H1 (cell line): ENCODE data around the gene JMJD8. TPM values are rescaled to one million over a fixed set of nuclear protein-coding genes. Genes with fewer than 3 reads are reported as not detected.

Experiments used
- CTCF ChIA-PET: fragments of 300-600 bp; sonication (Branson Sonifier 250); formaldehyde crosslinking; loops from one replicate; lab custom pipeline; 2021; ENCODE audit not compliant: partially characterized antibody; lab: Charles Lee
- POLR2A ChIA-PET: fragments of 300-600 bp; sonication (Branson Sonifier 250); formaldehyde crosslinking; loops from one replicate; lab custom pipeline; 2021; ENCODE audit warnings: inconsistent platforms; ENCODE audit not compliant: partially characterized antibody; lab: Charles Lee
- DNase-seq, 2 experiments: peaks; one replicate each; pipeline versions ENCODE4 v3.0.0 to v3.0.0-alpha.2; 2010 to 2022; ENCODE audit warnings: low spot score in 2 of 2, low read depth in 1 of 2, mixed read lengths in 1 of 2
- FAIRE-seq: peaks from 2 replicates; lab custom pipeline; 2011; peaks lifted over from hg19 to GRCh38; lab: Jason Lieb, UNC
- H2AFZ ChIP-seq: 2 replicates; pipeline ENCODE4 v1.8.1; 2012; ENCODE audit warnings: low read length, inconsistent platforms
- H2AK5ac ChIP-seq: 2 replicates; pipeline ENCODE4 v1.6.1; 2013; ENCODE audit warnings: low read depth, low read length
- H2BK120ac ChIP-seq: replicated peaks from 2 replicates; pipeline ENCODE3; 2013; ENCODE audit warnings: low read depth, low read length, inconsistent platforms
- H2BK12ac ChIP-seq: 2 replicates; pipeline ENCODE4 v1.6.1; 2013; ENCODE audit warnings: low read depth, low read length
- H2BK15ac ChIP-seq: 2 replicates; pipeline ENCODE4 v1.6.1; 2013; ENCODE audit warnings: low read length
- H2BK20ac ChIP-seq: 2 replicates; pipeline ENCODE4 v1.6.1; 2013; ENCODE audit warnings: low read length
- H2BK5ac ChIP-seq: 2 replicates; pipeline ENCODE4 v1.6.1; 2013; ENCODE audit warnings: low read depth, low read length
- H3K14ac ChIP-seq: 2 replicates; pipeline ENCODE4 v1.6.1; 2013; ENCODE audit warnings: inconsistent platforms; ENCODE audit not compliant: insufficient read length
- H3K18ac ChIP-seq: 2 replicates; pipeline ENCODE4 v1.6.1; 2013; ENCODE audit warnings: low read length; ENCODE audit errors: extremely low read depth
- H3K23ac ChIP-seq: 2 replicates; pipeline ENCODE4 v1.6.1; 2013; ENCODE audit warnings: inconsistent platforms; ENCODE audit not compliant: insufficient read length
- H3K23me2 ChIP-seq: 2 replicates; pipeline ENCODE4 v1.6.1; 2013; ENCODE audit warnings: low read depth, low read length
- H3K27ac ChIP-seq: 2 replicates; pipeline ENCODE4 v1.6.1; 2011; ENCODE audit warnings: low read depth, low read length, inconsistent platforms
- H3K27me3 ChIP-seq, 4 experiments: replicated peaks in 1 of 4; 1 replicate in 1 of 4; 2 replicates in 3 of 4; pipeline versions ENCODE4 v1.6.1 to v1.8.1; 2011 to 2013; ENCODE audit warnings: low read length in 3 of 4, mild to moderate bottlenecking in 3 of 4, inconsistent platforms in 2 of 4, mixed read lengths in 2 of 4, moderate library complexity in 1 of 4; ENCODE audit not compliant: control insufficient read depth in 3 of 4, insufficient read depth in 3 of 4; ENCODE audit errors: extremely low read depth in 1 of 4
- H3K36me3 ChIP-seq, 4 experiments: 2 replicates each; pipeline versions ENCODE4 v1.6.1 to v1.8.1; 2011 to 2013; ENCODE audit warnings: mild to moderate bottlenecking in 4 of 4, low read length in 3 of 4, moderate library complexity in 2 of 4, control low read depth in 1 of 4, inconsistent platforms in 1 of 4; ENCODE audit not compliant: insufficient read depth in 4 of 4, control insufficient read depth in 2 of 4
- H3K4ac ChIP-seq: replicated peaks from 2 replicates; pipeline ENCODE3; 2013; ENCODE audit warnings: low read length, low read depth, mixed read lengths, inconsistent platforms; ENCODE audit not compliant: insufficient read length
- H3K4me1 ChIP-seq, 4 experiments: replicated peaks in 1 of 4; 1 replicate in 1 of 4; 2 replicates in 3 of 4; pipeline versions ENCODE4 v1.6.1 to v1.8.1; 2011 to 2013; ENCODE audit warnings: low read length in 3 of 4, inconsistent platforms in 2 of 4, mixed read lengths in 1 of 4; ENCODE audit not compliant: insufficient read depth in 4 of 4, control insufficient read depth in 3 of 4
- H3K4me2 ChIP-seq, 2 experiments: 2 replicates each; pipeline versions ENCODE4 v1.6.1 to v1.8.1; 2011 to 2013; ENCODE audit warnings: low read depth in 2 of 2, low read length in 2 of 2, control low read depth in 1 of 2, inconsistent platforms in 1 of 2, mild to moderate bottlenecking in 1 of 2; ENCODE audit not compliant: insufficient read depth in 1 of 2
- H3K4me3 ChIP-seq, 4 experiments: fragments of 200-600, 300-600 bp in 1 of 4; sonication (generic), shearing (Covaris generic), sonication (Bioruptor Twin) in 1 of 4; 2 replicates each; pipeline versions ENCODE4 v1.5.1 to v1.8.1; 2011 to 2016; ENCODE audit warnings: low read length in 4 of 4, low read depth in 3 of 4, control low read depth in 2 of 4, inconsistent platforms in 2 of 4, mild to moderate bottlenecking in 2 of 4, mixed read lengths in 1 of 4, moderate library complexity in 1 of 4; ENCODE audit not compliant: insufficient read depth in 2 of 4; ENCODE audit errors: extremely low read depth in 1 of 4
- H3K56ac ChIP-seq: replicated peaks from 2 replicates; pipeline ENCODE3; 2013; ENCODE audit warnings: low read depth, mild to moderate bottlenecking, mixed read lengths, low read length, inconsistent platforms; ENCODE audit not compliant: insufficient read length
- H3K79me1 ChIP-seq: 2 replicates; pipeline ENCODE4 v1.6.1; 2013; ENCODE audit warnings: low read depth, low read length, control low read depth
- H3K79me2 ChIP-seq, 2 experiments: 2 replicates each; pipeline versions ENCODE4 v1.6.1 to v1.8.1; 2012 to 2013; ENCODE audit warnings: low read length in 2 of 2, mild to moderate bottlenecking in 2 of 2, inconsistent platforms in 1 of 2; ENCODE audit not compliant: insufficient read depth in 2 of 2, control insufficient read depth in 1 of 2
- H3K9ac ChIP-seq, 4 experiments: replicated peaks in 1 of 4; 1 replicate in 1 of 4; 2 replicates in 3 of 4; pipeline versions ENCODE4 v1.6.1 to v1.8.1; 2011 to 2013; ENCODE audit warnings: low read depth in 3 of 4, low read length in 3 of 4, control low read depth in 2 of 4, mild to moderate bottlenecking in 2 of 4, moderate library complexity in 2 of 4, inconsistent platforms in 1 of 4; ENCODE audit errors: extremely low read depth in 1 of 4
- H3K9me3 ChIP-seq, 2 experiments: 2 replicates each; pipeline versions ENCODE4 v1.6.1 to v1.8.1; 2012 to 2013; ENCODE audit warnings: mild to moderate bottlenecking in 2 of 2, moderate library complexity in 2 of 2, control low read depth in 1 of 2, inconsistent platforms in 1 of 2, low read depth in 1 of 2, low read length in 1 of 2, mixed read lengths in 1 of 2; ENCODE audit not compliant: insufficient read depth in 2 of 2
- H4K20me1 ChIP-seq, 2 experiments: replicated peaks in 1 of 2; 2 replicates each; pipeline versions ENCODE3 to v1.8.1; 2011 to 2013; ENCODE audit warnings: inconsistent platforms in 2 of 2, low read length in 2 of 2, mild to moderate bottlenecking in 1 of 2; ENCODE audit not compliant: insufficient read depth in 2 of 2, control insufficient read depth in 1 of 2
- H4K5ac ChIP-seq: 2 replicates; pipeline ENCODE4 v1.6.1; 2013; ENCODE audit warnings: low read length, low read depth, mixed read lengths, inconsistent platforms; ENCODE audit not compliant: insufficient read length
- H4K8ac ChIP-seq: 2 replicates; pipeline ENCODE4 v1.8.0; 2013; ENCODE audit warnings: mild to moderate bottlenecking, moderate library complexity, low read length, inconsistent platforms; ENCODE audit not compliant: insufficient read depth; ENCODE audit errors: extremely low read depth
- H4K91ac ChIP-seq: replicated peaks from 2 replicates; pipeline ENCODE3; 2013; ENCODE audit warnings: low read length, mixed read lengths, inconsistent platforms; ENCODE audit not compliant: insufficient read length
- KDM5A ChIP-seq: fragments of 200-600 bp; IDR thresholded peaks from 2 replicates; pipeline ENCODE4 v1.7.1; 2012; ENCODE audit warnings: mild to moderate bottlenecking, low read length, inconsistent platforms, mixed read lengths
- POLR2A ChIP-seq, 2 experiments: IDR thresholded peaks; 1 replicate in 1 of 2; 2 replicates in 1 of 2; pipeline ENCODE4 v1.6.1; 2011; ENCODE audit warnings: low read depth in 2 of 2, low read length in 2 of 2, mild to moderate bottlenecking in 2 of 2; ENCODE audit errors: control extremely low read depth in 1 of 2
- WGBS, 2 experiments: shearing (Covaris generic) in 1 of 2; methylation state at CpG; one replicate each; pipeline versions ENCODE4 v1.1.6 to v1.1.7; 2013 to 2015; ENCODE audit warnings: low lambda C conversion rate in 2 of 2, mixed read lengths in 2 of 2, inconsistent platforms in 1 of 2, low coverage in 1 of 2, missing lambda C conversion rate in 1 of 2; ENCODE audit not compliant: insufficient replicate concordance in 2 of 2, insufficient coverage in 1 of 2, insufficient read length in 1 of 2; ENCODE audit errors: extremely low coverage in 1 of 2, missing lambda C conversion rate in 1 of 2; 5-methylcytosine and 5-hydroxymethylcytosine counted together
- polyA plus RNA-seq, 7 experiments: library from polyadenylated mRNA; depleted of rRNA in 3 of 7; stranded (reverse) in 5 of 7; unstranded in 2 of 7; fragments of >200 nt in 5 of 7; fragments of 200-250 nt in 2 of 7; gene quantifications; 1 replicate in 5 of 7; 2 replicates in 1 of 7; 4 replicates in 1 of 7; pipeline versions ENCODE4 v1.2.1 to v1.2.3, GENCODE V29; 2011 to 2013; ENCODE audit warnings: missing spikeins in 2 of 7, mixed read lengths in 2 of 7
- total RNA-seq: library from RNA; stranded (reverse); fragmentation: NEBNext Ultra II Directional; extraction: Animal tissue kit (Norgen Biotek cat#: 25700); gene quantifications from 2 replicates; pipeline ENCODE4 v1.2.1, GENCODE V29; 2021

JMJD8 gene
- total and polyA plus RNA-seq, 2 of the 8 experiments (the other 6 are each of a cell fraction or from before 2014, with no cell fraction given), result 46.4 to 87.4 TPM

DNA sequence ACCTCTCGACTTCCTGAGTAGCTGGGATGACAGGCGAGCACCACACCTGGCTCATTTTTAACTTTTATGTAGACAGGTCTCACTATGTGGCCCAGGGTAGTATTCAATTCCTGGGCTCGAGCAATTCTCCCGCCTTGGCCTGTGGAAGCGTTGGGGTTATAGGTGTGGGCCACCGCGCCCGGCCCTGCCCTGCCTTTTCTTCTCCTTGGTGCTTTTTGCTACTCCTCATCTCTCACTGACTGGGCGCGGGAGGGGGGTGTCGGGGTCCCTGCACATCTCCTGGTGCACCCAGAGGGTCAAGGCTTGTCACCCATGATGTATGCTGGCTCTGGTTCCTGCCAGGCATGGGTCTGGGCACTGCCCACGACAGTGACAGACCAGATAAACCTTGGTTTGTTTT lies 39.6 kb downstream of the JMJD8 start:
- no peaks in the 10 kb centered on the region; the same call in 1 of the 2 replicates for H3K79me1 ChIP-seq
- TF ChIP-seq POLR2A (IDR thresholded peaks at IDR 0.05; ENCODE audit: control extremely low read depth in 1 of 2, low read depth in 2 of 2, low read length in 2 of 2) (no peak), KDM5A (no peak)
- no peak overlapping the region for H3K4me3 ChIP-seq
- H3K4ac ChIP-seq, result no peak overlapping the region
- peaks cover 0 to 13% (median 9%) of the 10 kb centered on the region in 4 experiments; a peak in 6 of 7 replicates for H3K4me1 ChIP-seq
- H3K9ac ChIP-seq, result no peak overlapping the region
- no peak overlapping the region for H2BK15ac ChIP-seq
- peaks cover 0 to 7% of the 10 kb centered on the region in 2 experiments for H4K20me1 ChIP-seq
- H3K18ac ChIP-seq, result no peak overlapping the region
- H2BK5ac ChIP-seq, result no peak overlapping the region
- CTCF ChIA-PET, result interaction anchor here (1.1 to 3.4 kb wide), 4 partner anchors 9 to 64 kb away, joined by 3 to 22 read pairs (median 3); no protein-coding TSS in a partner anchor
- no peak overlapping the region for H2BK120ac ChIP-seq
- H3K14ac ChIP-seq, result no peak overlapping the region
- peaks cover 0 to 5% (median 1%) of the 10 kb centered on the region in 4 experiments; a peak in 2 of 7 replicates for H3K27me3 ChIP-seq
- no peak overlapping the region for H4K8ac ChIP-seq
- POLR2A ChIA-PET, result interaction anchor here (0.6 to 1.9 kb wide), 3 partner anchors 10 to 14 kb away, joined by 3 to 4 read pairs (median 3); partner anchors contain the start of gene WFIKKN1
- no peak overlapping the region for H3K56ac ChIP-seq
- FAIRE-seq (no peak), DNase-seq (no peak)
- no peak overlapping the region for H2AK5ac ChIP-seq
- no peak overlapping the region for H3K27ac ChIP-seq
- 89% methylated on average over 12 of the region's 12 CpGs; no CpG with 5 or more reads in 1 of the 2 experiments for WGBS, 2 experiments
- H2BK12ac ChIP-seq, result no peak overlapping the region
- no peak overlapping the region for H3K23ac ChIP-seq
- no peak overlapping the region for H2AFZ ChIP-seq
- no peak overlapping the region for H2BK20ac ChIP-seq
- H3K36me3 ChIP-seq, result no peaks in the 10 kb centered on the region
- peaks cover 0 to 2% of the 10 kb centered on the region in 2 experiments; a peak in 1 of 4 replicates for H3K79me2 ChIP-seq
- H4K5ac ChIP-seq, result no peak overlapping the region
- H3K23me2 ChIP-seq, result peaks cover 14% of the 10 kb centered on the region
- no peaks in the 10 kb centered on the region for H3K9me3 ChIP-seq
- H4K91ac ChIP-seq, result no peak overlapping the region
- no peak overlapping the region for H3K4me2 ChIP-seq
